ENCODE results near the gene RIN3.

The RIN3 gene

DNA sequence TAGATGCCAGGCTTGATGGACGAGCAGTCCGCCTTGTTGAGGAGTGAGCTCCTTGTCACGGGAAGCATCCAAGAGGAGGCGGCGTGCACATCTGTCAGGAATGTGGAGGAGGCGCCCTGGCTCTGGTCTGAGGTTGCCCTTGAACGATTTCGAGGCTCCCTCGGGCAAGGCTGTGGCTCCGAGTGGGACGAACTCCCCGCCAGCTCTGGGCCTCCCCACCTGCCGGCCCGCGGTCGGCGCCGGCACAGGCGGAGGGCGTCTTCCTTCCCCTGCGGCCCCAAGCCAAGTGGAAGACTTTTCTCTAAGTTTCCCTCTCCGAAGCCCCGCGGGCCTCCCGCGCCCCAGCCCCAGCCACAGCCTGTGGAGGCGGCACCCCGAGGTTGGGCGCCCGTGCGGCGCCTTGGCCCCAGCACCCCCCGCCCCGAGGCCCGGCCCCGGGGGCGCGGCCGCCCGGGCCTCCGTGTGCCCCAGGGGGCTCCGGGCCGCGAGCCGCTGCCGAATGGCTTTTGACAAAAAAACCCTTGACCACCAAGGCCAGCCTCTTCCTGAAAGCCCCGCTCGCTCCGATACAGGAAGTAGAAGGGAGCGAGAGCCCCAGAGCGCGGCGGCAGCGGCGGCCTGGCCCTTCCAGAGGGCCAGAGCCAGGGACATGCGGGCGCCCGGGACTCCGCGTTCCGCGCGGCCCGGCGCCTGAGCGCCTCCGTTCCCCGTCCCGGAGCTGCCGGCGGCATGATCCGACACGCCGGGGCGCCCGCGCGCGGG lies at the start of gene RIN3:
Gene RIN3, plus strand, starts transcription at position 578 of the 762 bp plus-strand sequence. Its CDS starts 152 bp downstream, at position 730.
- DNase-seq: peak; percentile 40 to 53

DNA sequence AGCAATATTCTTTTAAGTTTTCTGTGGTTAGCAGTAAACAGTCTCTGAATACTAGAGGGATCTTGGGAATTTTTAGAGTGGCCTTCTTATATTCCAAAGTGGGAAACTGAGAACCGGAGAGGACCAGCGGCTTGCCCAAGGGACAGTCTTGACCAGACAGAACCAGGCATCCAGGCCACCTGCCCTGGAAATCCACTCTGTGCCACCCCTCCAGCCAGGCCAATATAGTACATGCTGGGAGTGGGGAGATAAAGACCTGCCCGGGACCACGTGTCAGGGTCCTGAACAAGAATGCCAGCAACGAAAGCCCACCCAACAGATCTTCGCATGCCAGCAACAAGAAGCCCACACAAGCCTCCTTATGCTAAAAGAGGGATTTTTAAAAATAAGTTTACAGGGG lies 49.4 kb upstream of the RIN3 start:
- no peak for DNase-seq

DNA sequence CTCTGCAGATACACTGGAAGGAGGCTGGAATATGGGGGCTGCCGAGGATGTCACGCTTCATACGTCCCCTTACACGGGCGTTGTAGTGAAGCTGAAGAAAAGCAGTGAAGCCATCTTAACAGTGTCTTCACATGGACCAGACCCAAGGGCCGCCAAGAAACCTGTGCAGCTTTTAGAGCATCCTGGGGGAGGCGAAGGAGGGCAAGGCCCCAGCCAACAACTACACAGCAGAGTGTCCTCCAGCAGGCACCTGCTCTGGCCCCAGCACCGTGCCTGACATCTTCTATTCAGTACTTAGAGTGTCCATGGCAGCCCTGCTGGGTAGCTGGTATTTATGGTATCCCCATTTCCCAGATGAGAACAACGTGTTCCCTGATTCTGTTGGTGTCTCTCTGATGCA lies 48.9 kb upstream of the RIN3 start:
- no peak for DNase-seq

GRCh38 chr14:92465353-92466055 lies 48.1 kb upstream of the RIN3 start:
- no peak for DNase-seq

- no peak for DNase-seq
Measured at GRCh38 chr14:92466059-92466458, 47.5 kb upstream of the RIN3 start.

DNA sequence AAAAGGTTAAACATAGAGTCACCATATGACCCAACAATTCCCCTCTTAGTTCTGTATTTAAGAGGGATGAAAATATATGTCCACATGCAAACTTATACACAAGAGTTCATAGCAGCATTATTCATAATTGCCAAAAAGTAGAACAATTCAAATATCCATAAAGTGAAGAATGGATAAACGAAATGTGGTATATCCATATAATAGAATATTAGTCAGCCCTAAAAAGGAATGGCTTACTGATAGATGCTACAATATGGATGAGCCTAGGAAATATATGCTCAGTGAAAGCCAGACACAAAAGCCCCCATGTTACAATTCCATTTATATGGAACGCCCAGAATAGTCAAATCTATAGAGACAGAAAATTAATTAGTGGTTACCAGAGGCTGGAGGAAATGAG lies 44.1 kb upstream of the RIN3 start:
- DNase-seq: no peak

DNA sequence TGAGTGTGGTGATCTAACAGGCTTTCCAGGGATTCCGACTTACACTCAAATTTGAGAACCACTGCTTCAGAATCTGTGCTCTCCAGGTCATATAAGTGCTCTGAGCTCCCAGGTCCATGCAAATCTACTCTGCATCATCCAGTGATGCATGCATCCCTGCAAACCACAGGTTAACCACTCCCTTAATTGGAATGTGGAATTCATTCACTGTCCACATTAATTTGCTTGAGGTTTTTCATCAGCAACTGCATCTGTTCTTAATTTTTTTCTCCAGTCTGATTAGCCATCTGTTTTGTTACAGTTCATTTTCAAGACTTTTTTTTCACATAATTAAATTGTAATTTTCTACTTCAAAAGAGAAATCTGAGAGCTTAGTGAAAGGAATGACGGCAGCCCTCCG lies 43.4 kb upstream of the RIN3 start:
- no peak for DNase-seq

DNA sequence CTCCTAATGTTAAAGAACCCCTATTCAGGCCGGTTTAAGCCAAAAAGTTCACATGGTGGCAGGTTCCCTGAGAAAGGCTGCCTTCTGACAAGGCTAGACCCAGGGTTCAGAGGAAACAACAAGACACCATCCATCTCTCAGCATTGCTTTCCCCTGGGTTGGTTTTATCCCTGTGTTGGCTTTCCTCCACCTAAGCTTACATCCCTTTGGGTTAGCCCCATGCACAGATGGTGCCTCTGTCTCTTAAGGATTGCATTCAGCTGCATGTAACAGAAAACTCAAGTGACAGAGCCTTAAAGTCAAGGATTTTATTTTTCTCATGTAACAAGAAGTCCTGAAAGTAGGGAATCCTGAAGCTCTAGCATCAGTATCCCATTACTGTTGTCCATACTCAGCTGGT lies 42.8 kb upstream of the RIN3 start:
- DNase-seq: no peak

- no peak for DNase-seq
Measured at GRCh38 chr14:92471919-92472318, 41.7 kb upstream of the RIN3 start.

GRCh38 chr14:92472860-92473259 lies 40.7 kb upstream of the RIN3 start:
- DNase-seq: no peak

DNA sequence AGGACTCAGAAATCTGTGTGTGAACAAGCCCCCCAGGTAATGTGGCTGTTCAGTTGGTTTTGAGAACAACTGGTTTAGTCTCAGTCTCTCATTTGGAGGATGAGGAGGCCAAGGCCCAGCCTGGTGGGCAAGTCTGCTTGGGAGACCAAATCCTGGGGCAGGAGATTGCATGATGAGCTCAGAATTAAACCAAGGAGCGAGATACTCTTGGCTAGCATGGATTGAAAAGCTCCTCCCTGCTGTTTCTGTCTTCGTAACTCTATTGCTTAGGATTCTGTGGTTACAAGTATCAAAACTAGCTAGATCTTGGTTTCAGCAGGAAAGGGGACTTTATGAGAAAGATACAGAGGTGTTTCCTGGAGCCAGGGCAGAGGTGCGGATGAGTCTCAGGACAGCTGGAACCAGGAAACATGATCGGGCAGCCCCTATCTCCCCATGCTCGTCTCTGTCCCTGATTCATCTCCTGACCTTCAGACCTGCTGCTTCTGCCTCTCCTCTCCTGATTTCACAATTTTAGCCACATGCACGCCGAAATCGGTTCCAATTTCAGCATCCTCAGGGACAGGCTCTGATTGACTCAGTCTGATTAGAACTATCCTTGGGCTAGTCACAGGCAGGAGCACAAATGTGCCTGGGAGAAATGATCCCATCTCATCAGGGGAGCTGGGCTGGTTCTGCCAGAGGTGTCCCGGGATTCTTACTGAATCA lies 40.2 kb upstream of the RIN3 start:
- DNase-seq: no peak

GRCh38 chr14:92473969-92474535 lies 39.5 kb upstream of the RIN3 start:
- DNase-seq: no peak

GRCh38 chr14:92475037-92475436 lies 38.5 kb upstream of the RIN3 start:
- DNase-seq: no peak

- no peak for DNase-seq
Measured at GRCh38 chr14:92475451-92476187, 38.0 kb upstream of the RIN3 start.

- DNase-seq: no peak
Measured at GRCh38 chr14:92480856-92481255, 32.7 kb upstream of the RIN3 start.

DNA sequence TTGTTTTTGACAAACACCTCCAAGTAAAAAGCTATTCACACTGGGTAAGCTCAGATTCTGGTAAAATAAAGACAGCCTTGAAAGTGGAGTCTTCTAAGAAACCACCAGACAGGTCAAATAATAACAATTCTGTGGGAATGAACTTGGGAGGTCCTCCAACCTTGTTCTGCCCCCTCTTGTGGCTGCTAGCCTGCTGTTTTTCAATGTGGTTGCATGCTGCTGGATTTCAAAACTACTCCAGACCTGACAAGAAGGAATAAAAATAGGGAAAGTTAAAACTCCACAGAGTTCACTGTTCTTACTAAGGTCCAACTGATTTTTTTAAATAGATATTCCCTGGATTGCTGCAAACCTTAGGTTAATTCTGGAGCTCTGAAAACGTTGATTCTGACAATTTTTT lies 32.2 kb upstream of the RIN3 start:
- no peak for DNase-seq

- DNase-seq: no peak
Measured at GRCh38 chr14:92481811-92482555, 31.6 kb upstream of the RIN3 start.

DNA sequence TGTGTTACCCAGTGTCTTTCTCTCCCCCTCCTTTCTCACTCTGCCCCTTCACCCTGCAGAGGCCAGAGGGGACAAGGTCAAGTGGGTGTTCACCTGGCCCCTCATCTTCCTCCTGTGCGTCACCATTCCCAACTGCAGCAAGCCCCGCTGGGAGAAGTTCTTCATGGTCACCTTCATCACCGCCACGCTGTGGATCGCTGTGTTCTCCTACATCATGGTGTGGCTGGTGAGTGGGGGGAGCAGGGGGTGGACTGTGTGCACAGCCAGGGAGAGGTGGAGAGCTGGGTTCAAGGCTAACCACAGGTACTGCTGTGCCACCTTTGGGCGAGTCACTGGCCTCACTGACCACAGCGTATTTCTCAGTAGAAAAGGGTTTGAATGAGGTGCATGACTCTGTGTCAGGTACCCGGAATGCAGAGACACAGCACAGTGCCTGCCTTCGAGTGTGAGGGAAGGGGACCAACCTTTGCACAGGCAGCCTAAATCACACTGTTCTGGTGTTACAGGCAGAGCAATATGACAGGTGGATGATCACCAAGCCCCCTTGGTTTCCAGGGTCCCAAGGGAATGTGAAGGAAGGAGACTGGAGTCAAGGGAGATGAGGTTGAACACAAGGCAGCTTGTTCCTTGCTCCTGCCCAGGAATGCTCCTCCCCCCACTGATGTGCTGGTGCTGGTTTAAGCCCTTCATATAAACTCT lies 30.8 kb upstream of the RIN3 start:
- no peak for DNase-seq

- no peak for DNase-seq
Measured at GRCh38 chr14:92484132-92484823, 29.3 kb upstream of the RIN3 start.

DNA sequence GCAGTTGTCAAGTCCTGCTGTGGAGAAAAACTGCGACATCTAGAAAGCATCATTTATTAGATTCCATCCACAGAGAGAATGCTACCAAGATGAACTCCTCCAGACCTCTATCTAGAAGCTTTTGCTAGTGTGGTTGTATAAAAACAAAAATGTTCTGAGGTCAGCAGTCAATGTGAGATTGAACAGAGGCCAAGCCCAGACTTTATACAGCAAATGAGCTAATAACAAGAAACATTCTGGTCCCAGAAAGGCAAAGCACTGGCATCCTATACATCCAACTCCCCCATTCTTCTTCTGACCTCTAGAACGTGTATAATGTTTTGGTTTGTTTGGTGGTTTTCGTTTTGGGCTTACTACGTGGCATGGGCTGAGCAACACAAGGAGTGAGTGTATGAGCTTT lies 26.7 kb upstream of the RIN3 start:
- no peak for DNase-seq
